Dermis blood vessel endothelial cell (primary cell): ENCODE data around the gene MRPL45. TPM values are rescaled to one million over a fixed set of nuclear protein-coding genes. Genes with fewer than 3 reads are reported as not detected.

ENCODE experiments used
- DNase-seq: peaks from one replicate; pipeline ENCODE4 v3.0.0; 2010
- total RNA-seq: library from RNA; depleted of rRNA; stranded (reverse); fragments of >200 nt; gene quantifications from 2 replicates; pipeline ENCODE4 v1.2.3, GENCODE V29; 2014

The MRPL45 gene
- total RNA-seq, 1 donor from 2014 or later, result 37.8 TPM

DNA sequence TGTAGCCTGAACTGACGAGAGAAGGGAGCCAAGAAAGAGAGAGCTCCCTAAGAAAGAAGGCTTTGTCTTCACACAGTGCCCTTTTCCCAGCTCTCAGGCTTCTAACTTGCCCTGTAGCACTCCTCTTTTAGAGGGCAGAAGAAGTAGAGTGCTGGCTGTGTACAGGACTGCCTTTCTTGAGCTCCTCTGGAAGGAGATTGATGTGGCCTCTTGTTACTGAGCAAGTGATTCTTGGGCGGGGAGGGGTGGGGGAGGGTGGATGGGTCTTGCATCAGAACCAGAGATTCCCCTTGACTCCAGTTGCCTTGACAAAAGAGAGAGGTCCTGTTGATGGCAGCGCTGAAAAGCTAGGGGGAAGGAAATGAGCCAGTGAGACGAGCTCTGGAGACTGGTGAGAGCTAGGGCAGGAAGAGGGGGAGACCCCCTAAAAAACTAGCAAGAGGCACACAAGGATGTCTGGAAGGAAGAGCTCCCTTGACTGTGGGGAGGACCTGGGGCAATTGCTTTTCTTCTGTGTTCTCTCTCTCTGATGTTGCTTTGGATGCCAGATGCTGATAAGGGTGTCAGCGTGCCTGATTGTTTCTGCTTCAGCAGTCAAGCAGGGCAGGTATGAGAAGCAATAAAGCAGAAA is 28.4 kb downstream of the MRPL45 start:
- no peak for DNase-seq

DNA sequence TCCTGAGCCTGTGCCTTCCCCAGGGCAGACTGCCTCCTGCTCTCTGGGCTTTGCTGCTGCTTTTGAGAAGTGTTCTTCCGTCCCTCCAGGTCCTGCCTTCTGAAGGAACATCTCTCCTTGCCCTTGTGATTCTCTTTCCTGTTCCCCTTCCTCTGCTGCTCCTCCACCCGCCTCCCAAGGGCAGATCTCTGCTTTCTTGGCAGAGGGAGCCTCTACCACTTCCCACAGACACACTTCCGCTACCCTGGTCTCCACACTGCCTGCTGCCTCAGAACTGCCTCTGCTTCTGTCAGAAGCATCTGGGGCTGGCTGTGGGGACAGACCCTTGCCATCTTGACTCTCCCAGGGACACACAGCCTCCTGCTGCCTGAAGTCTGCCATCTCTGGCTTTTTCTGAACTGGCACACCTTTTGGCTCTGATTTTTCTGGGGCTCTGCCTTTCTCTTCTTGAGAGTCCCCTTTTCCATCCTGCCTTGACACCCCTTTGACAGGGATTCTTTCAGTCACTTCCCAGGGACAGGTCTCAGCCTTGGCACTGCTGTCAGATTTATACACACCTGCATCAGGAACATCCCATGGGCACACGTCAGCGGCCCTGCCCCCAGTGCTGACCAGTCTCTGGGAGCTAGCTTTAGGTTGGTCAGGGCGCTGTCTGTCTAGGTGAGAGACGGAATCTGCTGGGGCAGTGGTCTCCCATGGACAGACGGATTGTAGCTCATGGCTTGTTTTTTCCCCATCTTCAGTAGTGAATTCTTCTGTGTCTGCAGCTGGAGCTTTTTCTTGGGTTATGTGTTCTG is 30.2 kb downstream of the MRPL45 start:
- peak; percentile 38 for DNase-seq

GRCh38 chr17:38327936-38328335 is 31.0 kb downstream of the MRPL45 start:
- DNase-seq, result no peak

DNA sequence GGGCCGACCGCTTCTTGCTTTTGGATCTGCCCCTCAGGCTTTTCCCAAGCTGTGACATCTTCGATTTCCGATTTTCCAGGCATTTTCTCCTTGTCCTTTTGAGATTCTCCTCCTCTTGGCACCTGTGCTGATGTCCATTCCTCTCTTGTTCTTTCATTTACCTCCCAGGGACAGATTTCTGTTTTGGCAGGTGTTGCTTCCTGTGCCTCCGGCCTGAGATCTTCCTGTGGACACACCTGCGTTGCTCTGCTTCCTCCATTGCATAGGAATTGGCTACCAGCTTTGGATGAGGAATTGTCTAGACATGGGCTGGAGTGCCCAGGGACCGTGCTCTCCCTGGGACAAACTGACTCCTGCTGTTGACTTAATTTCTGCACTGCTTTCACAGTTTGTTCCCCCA is 31.7 kb downstream of the MRPL45 start:
- no peak for DNase-seq

DNA sequence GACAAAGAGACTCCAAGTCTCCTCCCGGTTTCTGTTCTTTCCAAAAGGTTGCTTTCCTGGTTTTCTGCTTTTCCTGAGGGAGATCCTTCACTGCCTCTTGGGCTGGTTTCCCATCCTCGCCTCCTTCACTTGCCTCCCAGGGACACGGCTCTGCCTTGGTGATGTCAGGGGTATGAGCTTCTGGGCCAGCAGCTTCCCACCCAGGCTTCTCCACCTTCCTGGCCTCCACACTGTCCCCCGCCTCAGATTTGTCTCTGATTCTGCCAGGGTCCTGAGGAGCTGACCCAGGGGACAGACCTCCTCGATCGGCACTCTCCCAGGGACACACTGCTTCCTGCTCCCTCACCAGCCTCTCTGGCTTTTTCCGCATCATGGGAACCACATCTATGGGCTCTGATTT is 32.3 kb downstream of the MRPL45 start:
- DNase-seq, result no peak

GRCh38 chr17:38329808-38330730 is 33.1 kb downstream of the MRPL45 start:
- DNase-seq, result no peak

GRCh38 chr17:38330941-38331411 is 34.0 kb downstream of the MRPL45 start:
- no peak for DNase-seq

DNA sequence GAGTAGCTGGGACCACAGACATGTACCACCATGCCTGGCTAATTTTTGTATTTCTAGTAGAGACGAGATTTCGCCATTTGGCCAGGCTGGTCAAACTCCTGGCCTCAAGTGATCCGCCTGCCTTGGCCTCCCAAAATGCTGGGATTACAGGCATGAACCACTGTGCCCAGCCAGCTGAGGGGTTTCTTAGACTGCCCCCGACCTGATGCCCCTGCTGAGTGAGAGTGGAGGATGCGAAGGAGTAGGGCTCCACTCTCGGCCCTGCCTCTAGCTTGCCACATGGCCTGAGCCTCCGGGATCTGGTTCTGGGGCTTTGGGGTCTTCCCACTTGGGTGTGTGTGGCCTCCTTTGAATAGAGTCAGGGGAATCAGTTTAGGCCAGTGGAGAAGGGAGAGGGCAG is 35.8 kb downstream of the MRPL45 start:
- DNase-seq, result no peak

GRCh38 chr17:38333635-38334295 is 36.8 kb downstream of the MRPL45 start:
- peak; percentile 56 for DNase-seq

GRCh38 chr17:38334480-38335364 is 37.8 kb downstream of the MRPL45 start:
- no peak for DNase-seq

GRCh38 chr17:38336838-38337237 is 39.9 kb downstream of the MRPL45 start:
- no peak for DNase-seq

- DNase-seq, result no peak
Observed at GRCh38 chr17:38338053-38338452, 41.1 kb downstream of the MRPL45 start.

GRCh38 chr17:38338535-38338934 is 41.6 kb downstream of the MRPL45 start:
- DNase-seq, result no peak

DNA sequence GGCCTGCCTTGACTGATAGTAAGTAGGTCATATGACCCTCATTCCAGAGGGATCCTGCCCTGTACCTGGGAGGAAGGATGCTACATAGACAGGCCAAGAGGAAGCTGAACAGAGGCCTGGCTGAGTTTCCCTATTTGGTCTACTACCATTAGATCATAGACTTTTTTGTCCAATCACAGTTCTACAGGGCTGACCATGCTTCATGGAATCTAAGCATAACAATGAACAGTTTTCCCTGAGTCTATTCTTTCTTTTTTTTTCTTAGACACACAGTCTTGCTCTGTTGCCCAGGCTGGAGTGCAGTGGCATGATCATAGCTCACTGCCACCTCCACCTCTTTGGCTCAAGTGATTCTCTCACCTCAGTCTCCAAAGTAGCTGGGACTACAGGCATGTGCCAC is 42.9 kb downstream of the MRPL45 start:
- DNase-seq, result no peak

DNA sequence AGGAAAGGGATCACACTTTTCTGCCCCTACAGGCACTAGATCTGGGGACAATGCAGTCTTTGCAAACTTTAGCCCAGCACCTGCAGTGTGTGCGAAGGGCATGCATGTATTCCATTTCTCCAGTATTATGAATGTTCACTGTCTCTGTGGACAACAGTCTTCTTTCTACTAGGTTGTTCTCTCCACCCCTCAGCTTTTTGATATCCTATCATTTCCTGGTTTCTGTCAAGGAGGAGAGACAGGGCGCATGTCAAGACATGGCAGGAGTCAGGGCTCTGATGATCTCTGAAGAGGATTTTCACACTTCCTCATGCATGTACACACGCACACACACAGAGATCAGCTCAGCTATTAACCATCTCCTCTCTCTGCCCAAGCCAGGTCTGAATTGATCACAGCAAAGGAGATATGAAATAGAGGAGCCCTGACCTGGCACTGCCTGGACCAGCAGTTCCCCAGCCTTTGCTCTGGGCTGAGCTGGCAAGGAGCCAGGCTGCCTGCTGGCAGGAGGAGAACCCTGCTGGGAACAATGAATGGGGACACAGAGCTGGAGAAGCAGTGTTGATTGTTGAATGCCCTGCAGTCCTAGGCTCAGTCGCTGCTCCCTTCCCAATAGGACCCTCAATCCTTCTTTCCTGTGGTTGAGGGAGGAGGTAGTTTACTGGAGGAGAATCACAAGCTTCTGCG is 44.2 kb downstream of the MRPL45 start:
- DNase-seq, result peak; percentile 75

DNA sequence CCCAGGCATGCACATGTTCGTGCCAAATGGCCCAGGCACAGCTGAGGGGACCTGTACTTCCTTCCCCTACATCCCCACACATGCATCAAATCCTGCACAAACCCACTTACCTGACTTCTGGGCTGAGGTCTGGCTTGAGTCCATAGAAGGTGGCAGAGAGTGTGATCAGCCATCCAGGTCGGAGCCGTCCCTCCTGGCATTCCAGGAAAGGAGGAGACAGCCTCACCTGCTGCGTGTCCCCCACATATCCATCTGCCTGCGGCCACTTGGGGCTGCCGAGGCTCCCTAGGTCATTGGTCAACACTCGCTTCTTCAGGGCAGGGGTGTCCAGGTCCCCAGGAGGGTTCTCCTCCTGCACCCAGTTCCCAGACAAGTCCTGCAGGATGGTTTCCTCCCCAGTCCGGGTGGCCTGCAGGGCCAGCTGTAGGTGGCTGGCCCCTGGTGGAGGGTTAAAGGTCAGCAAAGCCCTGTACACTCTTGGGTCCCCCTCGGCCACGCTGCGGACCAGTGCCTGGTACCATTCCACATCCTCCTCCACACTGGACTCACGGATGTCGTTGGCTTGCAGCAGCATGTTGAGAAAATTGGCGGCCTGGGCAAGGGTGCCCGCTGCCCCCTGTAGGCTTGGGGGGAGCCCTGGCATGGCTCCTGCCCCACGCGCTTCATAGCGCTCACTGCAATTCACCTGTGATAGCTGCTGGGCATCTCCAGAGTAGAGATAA is 46.1 kb downstream of the MRPL45 start:
- no peak for DNase-seq

DNA sequence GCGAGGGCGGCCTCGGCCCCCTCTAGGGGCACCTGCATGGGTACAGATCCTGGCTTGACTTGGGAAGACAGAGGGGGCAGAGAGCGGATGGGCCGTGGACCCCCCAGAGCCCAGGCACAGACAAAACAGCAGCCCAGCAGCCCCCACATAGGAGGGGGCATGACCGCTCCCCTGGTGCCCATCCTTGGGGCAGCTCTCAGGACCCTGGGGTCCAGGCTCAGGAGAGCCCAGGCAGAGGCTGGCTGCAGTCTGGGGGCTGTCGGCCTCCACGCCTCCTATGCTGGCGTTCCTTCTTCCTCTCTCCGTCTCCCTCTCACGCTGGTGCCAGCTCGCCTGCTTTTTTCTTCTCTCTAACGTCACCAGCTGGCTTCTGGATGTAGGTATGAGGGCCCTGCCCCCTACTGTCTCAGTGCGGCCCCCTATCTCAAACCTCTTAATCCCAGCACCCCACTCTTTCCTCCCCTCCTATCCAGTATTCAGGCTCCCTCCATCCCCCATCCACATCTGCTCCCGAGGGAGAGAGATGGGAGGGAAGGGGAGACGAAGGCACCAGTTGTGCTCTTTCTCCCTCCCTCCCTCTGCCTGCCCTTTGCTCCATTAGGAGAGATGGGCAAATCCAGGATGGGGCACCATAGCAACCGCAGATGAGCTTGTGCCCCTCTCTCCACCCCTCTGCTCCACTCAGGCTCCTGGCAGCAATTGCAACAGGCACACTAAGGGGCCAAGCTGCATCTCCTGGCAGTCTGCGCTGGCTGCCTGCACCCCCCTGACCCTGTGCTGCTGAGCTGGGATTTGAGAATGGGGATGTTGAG is 46.8 kb downstream of the MRPL45 start, which contains the start of gene GPR179:
TSS of gene GPR179 (minus strand) at position 349 of the 812 bp plus-strand sequence. CDS start at position 182, 167 bp downstream.
- DNase-seq, result no peak

GRCh38 chr17:38344420-38344745 is 47.4 kb downstream of the MRPL45 start:
- DNase-seq, result no peak

DNA sequence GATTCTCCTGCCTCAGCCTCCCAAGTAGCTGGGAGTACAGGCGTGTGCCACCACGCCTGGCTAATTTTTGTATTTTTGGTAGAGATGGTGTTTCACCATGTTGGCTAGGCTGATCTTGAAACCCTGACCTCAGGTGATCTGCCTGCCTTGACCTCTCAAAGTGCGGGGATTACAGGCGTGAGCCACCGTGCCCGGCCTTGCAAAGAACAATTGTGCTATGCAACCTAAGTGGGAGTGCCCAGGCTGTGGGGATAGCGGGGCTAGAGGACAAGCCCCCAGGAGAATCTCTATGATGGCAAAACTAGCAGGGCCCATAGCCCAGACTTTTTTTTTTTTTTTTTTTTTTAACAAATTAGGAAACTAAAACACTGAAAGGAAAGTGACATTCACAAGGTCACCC is 48.8 kb downstream of the MRPL45 start:
- DNase-seq, result no peak
